GM23338 (cell line): Measurements from ENCODE around the gene ZNF208. TPM values are rescaled to one million over a fixed set of nuclear protein-coding genes. Genes with fewer than 3 reads are reported as not detected.

Experiments
- ATAC-seq: fragments of 200-7000 bp; cut with Tn5 transposase; 3 replicates; pipeline ENCODE4 v1.9.1; 2020
- DNase-seq: peaks from one replicate; pipeline ENCODE4 v3.0.0-alpha.2; 2015; ENCODE audit warnings: low spot score
- H2AFZ ChIP-seq: fragments of 200-600 bp; sonication (generic); 2 replicates; pipeline ENCODE4 v1.8.0; 2016; ENCODE audit warnings: antibody characterized with exemption, mild to moderate bottlenecking, moderate library complexity
- H3F3A ChIP-seq: fragments of 200-600 bp; sonication (generic); replicated peaks from 2 replicates; pipeline ENCODE4 v1.8.0; 2017; ENCODE audit warnings: antibody characterized with exemption, mixed run types, low read depth
- H3K27ac ChIP-seq: fragments of 200-600 bp; sonication (generic); 2 replicates; pipeline ENCODE4 v1.6.1; 2016; ENCODE audit warnings: low read depth
- H3K27me3 ChIP-seq: fragments of 200-600 bp; sonication (generic); 2 replicates; pipeline ENCODE4 v1.8.0; 2016; ENCODE audit warnings: mild to moderate bottlenecking, mixed run types, moderate library complexity; ENCODE audit not compliant: insufficient read depth
- H3K36me3 ChIP-seq: fragments of 200-600 bp; sonication (generic); 2 replicates; pipeline ENCODE4 v1.8.0; 2016; ENCODE audit warnings: mild to moderate bottlenecking; ENCODE audit not compliant: insufficient read depth
- H3K4me1 ChIP-seq: fragments of 200-600 bp; sonication (generic); 2 replicates; pipeline ENCODE4 v1.8.0; 2016; ENCODE audit warnings: mild to moderate bottlenecking, moderate library complexity; ENCODE audit not compliant: insufficient read depth
- H3K4me2 ChIP-seq: fragments of 200-600 bp; sonication (generic); 2 replicates; pipeline ENCODE4 v1.7.1; 2017; ENCODE audit warnings: mixed run types
- H3K4me3 ChIP-seq: fragments of 200-600 bp; sonication (generic); 2 replicates; pipeline ENCODE4 v1.6.1; 2016; ENCODE audit warnings: mixed run types
- H3K79me2 ChIP-seq: fragments of 200-600 bp; sonication (generic); replicated peaks from 2 replicates; pipeline ENCODE4 v1.8.0; 2017; ENCODE audit warnings: mild to moderate bottlenecking; ENCODE audit not compliant: insufficient read depth
- H3K9me2 ChIP-seq: fragments of 200-600 bp; sonication (generic); 2 replicates; pipeline ENCODE4 v1.8.0; 2017; ENCODE audit not compliant: insufficient read depth
- H4K20me1 ChIP-seq: fragments of 200-600 bp; sonication (generic); replicated peaks from 2 replicates; pipeline ENCODE4 v1.8.0; 2017; ENCODE audit warnings: mild to moderate bottlenecking; ENCODE audit not compliant: insufficient read depth
- H3K27ac Mint-ChIP-seq: 2 replicates; pipeline ENCODE4 v1.8.0; 2020; ENCODE audit warnings: inconsistent platforms, mild to moderate bottlenecking, moderate library complexity, mixed read lengths
- H3K27me3 Mint-ChIP-seq: 3 replicates; pipeline ENCODE4 v1.8.0; 2022; ENCODE audit warnings: low read depth, mild to moderate bottlenecking, moderate library complexity, mixed read lengths, inconsistent platforms; ENCODE audit not compliant: insufficient read depth, poor library complexity
- H3K36me3 Mint-ChIP-seq: 3 replicates; pipeline ENCODE4 v1.8.0; 2021; ENCODE audit warnings: low read depth, mild to moderate bottlenecking, inconsistent platforms, moderate library complexity, mixed read lengths
- H3K4me1 Mint-ChIP-seq: 3 replicates; pipeline ENCODE4 v1.8.0; 2020; ENCODE audit warnings: mild to moderate bottlenecking, inconsistent platforms, mixed read lengths
- H3K4me3 Mint-ChIP-seq: 3 replicates; pipeline ENCODE4 v1.8.0; 2021; ENCODE audit warnings: moderate library complexity, mild to moderate bottlenecking, inconsistent platforms, mixed read lengths
- H3K9me3 Mint-ChIP-seq: 3 replicates; pipeline ENCODE4 v1.8.0; 2020; ENCODE audit warnings: moderate library complexity, mild to moderate bottlenecking, inconsistent platforms, mixed read lengths
- CREB1 ChIP-seq: fragments of 250-450 bp; sonication (Bioruptor Pico); IDR thresholded peaks from 2 replicates; pipeline ENCODE4 v1.5.0; 2020; ENCODE audit warnings: low read depth, mild to moderate bottlenecking, moderate library complexity
- CTCF ChIP-seq, 2 experiments: fragments of 200-600 bp in 1 of 2; sonication (generic) in 1 of 2; conservative IDR thresholded peaks; 2 replicates each; pipeline versions ENCODE4 v1.5.1 to v1.6.1; 2016 to 2017; ENCODE audit warnings: antibody characterized with exemption in 2 of 2, low read depth in 2 of 2, mild to moderate bottlenecking in 2 of 2, moderate library complexity in 1 of 2
- ETS1 ChIP-seq: IDR thresholded peaks from 2 replicates; pipeline ENCODE4 v1.6.1; 2016; ENCODE audit warnings: antibody characterized with exemption
- EZH2 ChIP-seq: fragments of 200-600 bp; sonication (generic); IDR thresholded peaks from one replicate; pipeline ENCODE4 v1.8.0; 2017; ENCODE audit warnings: antibody characterized with exemption, mild to moderate bottlenecking, low read depth; ENCODE audit not compliant: unreplicated experiment
- EZH2phosphoT487 ChIP-seq: fragments of 200-600 bp; sonication (generic); IDR thresholded peaks from one replicate; pipeline ENCODE4 v1.8.1; 2018; ENCODE audit warnings: antibody characterized with exemption; ENCODE audit not compliant: unreplicated experiment
- JUNB ChIP-seq: IDR thresholded peaks from one replicate; pipeline ENCODE4 v1.6.1; 2016; ENCODE audit warnings: antibody characterized with exemption; ENCODE audit not compliant: unreplicated experiment
- NANOG ChIP-seq: IDR thresholded peaks from 2 replicates; pipeline ENCODE4 v1.6.1; 2016; ENCODE audit warnings: antibody characterized with exemption, borderline replicate concordance
- POLR2AphosphoS5 ChIP-seq: IDR thresholded peaks from 2 replicates; pipeline ENCODE4 v1.6.1; 2016; ENCODE audit warnings: antibody characterized with exemption, low read depth
- STAT1 ChIP-seq: IDR thresholded peaks from one replicate; pipeline ENCODE4 v1.6.1; 2016; ENCODE audit warnings: antibody characterized with exemption; ENCODE audit not compliant: unreplicated experiment
- ZNF114 ChIP-seq: fragments of 250-450 bp; sonication (Bioruptor Pico); IDR thresholded peaks from 2 replicates; pipeline ENCODE4 v1.5.0; 2020; ENCODE audit warnings: mild to moderate bottlenecking, moderate library complexity
- ZNF331 ChIP-seq: fragments of 250-450 bp; sonication (Bioruptor Pico); IDR thresholded peaks from 2 replicates; pipeline ENCODE4 v1.5.0; 2020; ENCODE audit warnings: low read depth, mild to moderate bottlenecking, moderate library complexity
- ZNF462 ChIP-seq: fragments of 250-450 bp; sonication (Bioruptor Pico); IDR thresholded peaks from 2 replicates; pipeline ENCODE4 v1.5.0; 2020; ENCODE audit warnings: mild to moderate bottlenecking, moderate library complexity
- polyA plus RNA-seq: library from polyadenylated mRNA; unstranded; fragments of >200 nt; fragmentation: Nextera tagmentation; extraction: Ambion mirVana; gene quantifications from 2 replicates; pipeline ENCODE4 v1.2.1, GENCODE V29; 2016
- total RNA-seq: library from RNA; depleted of rRNA; stranded (reverse); fragments of >200 nt; shearing (Covaris generic); gene quantifications from 2 replicates; pipeline ENCODE4 v1.2.3, GENCODE V29; 2014
- TF ChIP-seq, protein P1 (sequence below): IDR thresholded peaks from one replicate; pipeline ENCODE4 v1.6.1; 2018; ENCODE audit warnings: antibody characterized with exemption; ENCODE audit not compliant: unreplicated experiment

The ZNF208 gene
- total and polyA plus RNA-seq, 2 experiments from 2014 or later = 1.1 TPM; not detected in 1

GRCh38 chr19:21907516-21907915 lies 103.2 kb downstream of the ZNF208 start:
- no peak for TF ChIP-seq POLR2AphosphoS5
- no peak for TF ChIP-seq ZNF114
- TF ChIP-seq NANOG = no peak
- no peak for TF ChIP-seq CREB1
- TF ChIP-seq EZH2phosphoT487 = no peak
- no peak for TF ChIP-seq CTCF (conservative IDR thresholded peaks at IDR 0.05; ENCODE audit: low read depth in 2 of 2)
- no peak for TF ChIP-seq ETS1
- TF ChIP-seq EZH2 = no peak
- TF ChIP-seq JUNB = no peak
- no peak for TF ChIP-seq ZNF331 (CRISPR knock-in tag)
- no peak for TF ChIP-seq STAT1
- TF ChIP-seq, protein P1, sequence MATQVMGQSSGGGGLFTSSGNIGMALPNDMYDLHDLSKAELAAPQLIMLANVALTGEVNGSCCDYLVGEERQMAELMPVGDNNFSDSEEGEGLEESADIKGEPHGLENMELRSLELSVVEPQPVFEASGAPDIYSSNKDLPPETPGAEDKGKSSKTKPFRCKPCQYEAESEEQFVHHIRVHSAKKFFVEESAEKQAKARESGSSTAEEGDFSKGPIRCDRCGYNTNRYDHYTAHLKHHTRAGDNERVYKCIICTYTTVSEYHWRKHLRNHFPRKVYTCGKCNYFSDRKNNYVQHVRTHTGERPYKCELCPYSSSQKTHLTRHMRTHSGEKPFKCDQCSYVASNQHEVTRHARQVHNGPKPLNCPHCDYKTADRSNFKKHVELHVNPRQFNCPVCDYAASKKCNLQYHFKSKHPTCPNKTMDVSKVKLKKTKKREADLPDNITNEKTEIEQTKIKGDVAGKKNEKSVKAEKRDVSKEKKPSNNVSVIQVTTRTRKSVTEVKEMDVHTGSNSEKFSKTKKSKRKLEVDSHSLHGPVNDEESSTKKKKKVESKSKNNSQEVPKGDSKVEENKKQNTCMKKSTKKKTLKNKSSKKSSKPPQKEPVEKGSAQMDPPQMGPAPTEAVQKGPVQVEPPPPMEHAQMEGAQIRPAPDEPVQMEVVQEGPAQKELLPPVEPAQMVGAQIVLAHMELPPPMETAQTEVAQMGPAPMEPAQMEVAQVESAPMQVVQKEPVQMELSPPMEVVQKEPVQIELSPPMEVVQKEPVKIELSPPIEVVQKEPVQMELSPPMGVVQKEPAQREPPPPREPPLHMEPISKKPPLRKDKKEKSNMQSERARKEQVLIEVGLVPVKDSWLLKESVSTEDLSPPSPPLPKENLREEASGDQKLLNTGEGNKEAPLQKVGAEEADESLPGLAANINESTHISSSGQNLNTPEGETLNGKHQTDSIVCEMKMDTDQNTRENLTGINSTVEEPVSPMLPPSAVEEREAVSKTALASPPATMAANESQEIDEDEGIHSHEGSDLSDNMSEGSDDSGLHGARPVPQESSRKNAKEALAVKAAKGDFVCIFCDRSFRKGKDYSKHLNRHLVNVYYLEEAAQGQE = no peak
- TF ChIP-seq ZNF462 (CRISPR knock-in tag) = no peak
- no peak for DNase-seq
- Histone ChIP-seq H3K4me2 (no peak overlapping the region), H3K9me2 (no peaks in the 10 kb centered on the region), H3K27me3 (no peaks in the 10 kb centered on the region), H3K36me3 (no peaks in the 10 kb centered on the region; the same call in 1 of the 2 replicates), H3K79me2 (no peaks in the 10 kb centered on the region), H3K27ac (no peak overlapping the region), H3F3A (no peaks in the 10 kb centered on the region), H2AFZ (no peak overlapping the region), H4K20me1 (no peaks in the 10 kb centered on the region), H3K4me1 (no peaks in the 10 kb centered on the region), H3K4me3 (no peak overlapping the region)
- H3K9me3 Mint-ChIP-seq = peaks cover 99% of the 10 kb centered on the region
- no peak for ATAC-seq
- H3K27me3 Mint-ChIP-seq = peaks cover 2% of the 10 kb centered on the region
- no peak overlapping the region for H3K4me3 Mint-ChIP-seq
- H3K4me1 Mint-ChIP-seq = no peaks in the 10 kb centered on the region
- no peak overlapping the region for H3K27ac Mint-ChIP-seq
- peaks cover 25% of the 10 kb centered on the region for H3K36me3 Mint-ChIP-seq
